ENCODE results near the gene DHX34.

The DHX34 gene

GRCh38 chr19:47413941-47414340 lies 64.8 kb downstream of the DHX34 start (continued):
- TF ChIP-seq ZNF221 (tag by site-specific recombination; IDR thresholded peaks at IDR 0.05; ENCODE audit: borderline replicate concordance) (no peak), KLF1 (tag by site-specific recombination; IDR thresholded peaks at IDR 0.05) (no peak), GLI2 (tag by site-specific recombination; IDR thresholded peaks at IDR 0.05; ENCODE audit: borderline replicate concordance, low read depth) (no peak), ZNF311 (tag by site-specific recombination; IDR thresholded peaks at IDR 0.05; ENCODE audit: borderline replicate concordance) (no peak), ZNF580 (tag by site-specific recombination; IDR thresholded peaks at IDR 0.05) (no peak), YY1 (tag by site-specific recombination; IDR thresholded peaks at IDR 0.05) (no peak), SP2 (tag by site-specific recombination; IDR thresholded peaks at IDR 0.05) (no peak), ZNF138 (tag by site-specific recombination; IDR thresholded peaks at IDR 0.05; ENCODE audit: borderline replicate concordance) (no peak), SCRT1 (tag by site-specific recombination; IDR thresholded peaks at IDR 0.05; ENCODE audit: borderline replicate concordance) (no peak), ZNF292 (tag by site-specific recombination; IDR thresholded peaks at IDR 0.05; ENCODE audit: borderline replicate concordance, low read depth) (no peak), ZNF707 (tag by site-specific recombination; IDR thresholded peaks at IDR 0.05) (no peak)
- TF ChIP-seq, protein P1, sequence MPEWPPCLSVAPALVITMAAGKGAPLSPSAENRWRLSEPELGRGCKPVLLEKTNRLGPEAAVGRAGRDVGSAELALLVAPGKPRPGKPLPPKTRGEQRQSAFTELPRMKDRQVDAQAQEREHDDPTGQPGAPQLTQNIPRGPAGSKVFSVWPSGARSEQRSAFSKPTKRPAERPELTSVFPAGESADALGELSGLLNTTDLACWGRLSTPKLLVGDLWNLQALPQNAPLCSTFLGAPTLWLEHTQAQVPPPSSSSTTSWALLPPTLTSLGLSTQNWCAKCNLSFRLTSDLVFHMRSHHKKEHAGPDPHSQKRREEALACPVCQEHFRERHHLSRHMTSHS (tag by site-specific recombination; IDR thresholded peaks at IDR 0.05), result no peak
- TF ChIP-seq, protein P2, sequence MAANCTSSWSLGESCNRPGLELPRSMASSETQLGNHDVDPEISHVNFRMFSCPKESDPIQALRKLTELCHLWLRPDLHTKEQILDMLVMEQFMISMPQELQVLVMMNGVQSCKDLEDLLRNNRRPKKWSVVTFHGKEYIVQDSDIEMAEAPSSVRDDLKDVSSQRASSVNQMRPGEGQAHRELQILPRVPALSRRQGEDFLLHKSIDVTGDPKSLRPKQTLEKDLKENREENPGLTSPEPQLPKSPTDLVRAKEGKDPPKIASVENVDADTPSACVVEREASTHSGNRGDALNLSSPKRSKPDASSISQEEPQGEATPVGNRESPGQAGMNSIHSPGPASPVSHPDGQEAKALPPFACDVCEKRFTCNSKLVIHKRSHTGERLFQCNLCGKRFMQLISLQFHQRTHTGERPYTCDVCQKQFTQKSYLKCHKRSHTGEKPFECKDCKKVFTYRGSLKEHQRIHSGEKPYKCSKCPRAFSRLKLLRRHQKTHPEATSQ (tag by site-specific recombination; IDR thresholded peaks at IDR 0.05), result no peak

DNA sequence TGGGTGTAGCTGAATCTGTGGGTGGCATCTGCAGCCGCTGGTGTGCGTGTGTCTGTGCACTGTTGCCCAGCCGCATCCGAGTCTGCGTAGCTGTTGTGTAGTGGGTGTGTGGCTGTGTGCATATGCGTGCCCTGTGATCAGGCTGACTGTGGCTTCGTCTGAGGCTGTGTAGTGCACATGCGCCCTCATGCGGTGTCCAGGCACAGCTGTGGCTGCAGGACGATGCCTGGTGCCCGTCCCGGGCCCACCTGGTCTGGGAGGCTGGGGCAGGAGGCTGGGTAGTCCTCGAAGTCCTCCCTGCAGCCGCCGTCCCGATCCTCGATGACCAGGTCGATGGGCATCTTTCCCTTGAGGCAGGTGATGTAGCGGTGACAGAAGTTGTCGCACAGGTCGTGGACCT lies 65.4 kb downstream of the DHX34 start:
- Histone ChIP-seq H3K4me1 (ENCODE audit: control insufficient read depth, insufficient read depth, low read length) (no peaks in the 10 kb centered on the region), H3K36me3 (ENCODE audit: control insufficient read depth in 2 of 2, insufficient read depth in 1 of 2, low read length in 2 of 2) (peaks cover 0 to 7% of the 10 kb centered on the region in 2 experiments; a peak in 2 of 3 replicates), H3K27ac (ENCODE audit: extremely low read depth, low read depth, low read length) (no peak overlapping the region), H3K4me3 (ENCODE audit: low read depth, low read length) (no peak overlapping the region), H3K9me3 (ENCODE audit: control insufficient read depth, insufficient read depth, low read depth, low read length) (no peaks in the 10 kb centered on the region)
- TF ChIP-seq ZNF521 (tag by site-specific recombination; IDR thresholded peaks at IDR 0.05) (no peak), EGR2 (tag by site-specific recombination; IDR thresholded peaks at IDR 0.05; ENCODE audit: low read depth) (peak; percentile 42), ZSCAN18 (tag by site-specific recombination; IDR thresholded peaks at IDR 0.05) (no peak), CTCF (tag by site-specific recombination; IDR thresholded peaks at IDR 0.05) (peak; percentile 81)
- TF ChIP-seq, protein P3, sequence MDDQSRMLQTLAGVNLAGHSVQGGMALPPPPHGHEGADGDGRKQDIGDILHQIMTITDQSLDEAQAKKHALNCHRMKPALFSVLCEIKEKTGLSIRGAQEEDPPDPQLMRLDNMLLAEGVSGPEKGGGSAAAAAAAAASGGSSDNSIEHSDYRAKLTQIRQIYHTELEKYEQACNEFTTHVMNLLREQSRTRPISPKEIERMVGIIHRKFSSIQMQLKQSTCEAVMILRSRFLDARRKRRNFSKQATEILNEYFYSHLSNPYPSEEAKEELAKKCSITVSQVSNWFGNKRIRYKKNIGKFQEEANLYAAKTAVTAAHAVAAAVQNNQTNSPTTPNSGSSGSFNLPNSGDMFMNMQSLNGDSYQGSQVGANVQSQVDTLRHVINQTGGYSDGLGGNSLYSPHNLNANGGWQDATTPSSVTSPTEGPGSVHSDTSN (CRISPR knock-in tag; IDR thresholded peaks at IDR 0.05), result no peak
- CTCF ChIA-PET, result interaction anchor here (0.6 to 2.6 kb wide), 2 partner anchors 22 to 285 kb away, joined by 3 to 7 read pairs; no protein-coding TSS in a partner anchor
- POLR2A ChIA-PET, result interaction anchor here (2.0 kb wide), 1 partner anchor 65 kb away, joined by 5 read pairs; the partner anchor contains the start of gene DHX34
